Measurements from ENCODE around the gene RND3. TPM values are rescaled to one million over a fixed set of nuclear protein-coding genes. Genes with fewer than 3 reads are reported as not detected.

The RND3 gene
- total and polyA plus RNA-seq, 2 donors (not counting 1 experiment from before 2014, with no cell fraction given): not detected

- Mint-ChIP-seq H3K9me3 (ENCODE audit: insufficient read depth) (no peaks in the 10 kb centered on the region), H3K4me1 (no peaks in the 10 kb centered on the region), H3K27ac (no peak overlapping the region), H3K4me3 (no peak overlapping the region), H3K27me3 (no peaks in the 10 kb centered on the region)
- Histone ChIP-seq H3K4me1 (ENCODE audit: control insufficient read depth in 2 of 2, insufficient read depth in 2 of 2, low read length in 2 of 2) (no peaks in the 10 kb centered on the region), H3K27ac (ENCODE audit: low read length in 2 of 2) (no peak overlapping the region), H3K4me2 (replicated peaks; ENCODE audit: low read depth, low read length, poor library complexity, severe bottlenecking) (no peak overlapping the region), H3K27me3 (replicated peaks in 1 of 4; ENCODE audit: control extremely low read depth in 1 of 4, control insufficient read depth in 3 of 4, insufficient read depth in 4 of 4, low read length in 3 of 4) (no peaks in the 10 kb centered on the region), H4K20me1 (ENCODE audit: control insufficient read depth, insufficient read depth, low read length, poor library complexity, severe bottlenecking) (no peaks in the 10 kb centered on the region), H3K9ac (ENCODE audit: low read length) (no peak overlapping the region), H3K4me3 (ENCODE audit: control extremely low read depth in 1 of 5, extremely low read depth in 1 of 5, insufficient read depth in 1 of 5, low read depth in 2 of 5, low read length in 4 of 5) (no peak overlapping the region), H3K9me3 (ENCODE audit: control extremely low read depth in 1 of 3, control insufficient read depth in 2 of 3, insufficient read depth in 1 of 3, low read length in 2 of 3) (no peaks in the 10 kb centered on the region), H2AFZ (ENCODE audit: insufficient read depth, low read depth, low read length, poor library complexity, severe bottlenecking) (no peak overlapping the region), H3K36me3 (replicated peaks in 1 of 2; ENCODE audit: control extremely low read depth in 1 of 2, control insufficient read depth in 1 of 2, extremely low read depth in 1 of 2, insufficient read depth in 2 of 2, low read length in 1 of 2) (no peaks in the 10 kb centered on the region), H3K79me2 (ENCODE audit: control insufficient read depth, insufficient read depth, low read length) (no peaks in the 10 kb centered on the region)
- CTCF ChIA-PET: no interaction called here
- intact Hi-C loops (cut with micrococcal nuclease): no loop called here
- POLR2A ChIA-PET: no interaction called here
- DNase-seq: no peak
- ATAC-seq (ENCODE audit: low read depth): no peak
- TF ChIP-seq, protein P1, sequence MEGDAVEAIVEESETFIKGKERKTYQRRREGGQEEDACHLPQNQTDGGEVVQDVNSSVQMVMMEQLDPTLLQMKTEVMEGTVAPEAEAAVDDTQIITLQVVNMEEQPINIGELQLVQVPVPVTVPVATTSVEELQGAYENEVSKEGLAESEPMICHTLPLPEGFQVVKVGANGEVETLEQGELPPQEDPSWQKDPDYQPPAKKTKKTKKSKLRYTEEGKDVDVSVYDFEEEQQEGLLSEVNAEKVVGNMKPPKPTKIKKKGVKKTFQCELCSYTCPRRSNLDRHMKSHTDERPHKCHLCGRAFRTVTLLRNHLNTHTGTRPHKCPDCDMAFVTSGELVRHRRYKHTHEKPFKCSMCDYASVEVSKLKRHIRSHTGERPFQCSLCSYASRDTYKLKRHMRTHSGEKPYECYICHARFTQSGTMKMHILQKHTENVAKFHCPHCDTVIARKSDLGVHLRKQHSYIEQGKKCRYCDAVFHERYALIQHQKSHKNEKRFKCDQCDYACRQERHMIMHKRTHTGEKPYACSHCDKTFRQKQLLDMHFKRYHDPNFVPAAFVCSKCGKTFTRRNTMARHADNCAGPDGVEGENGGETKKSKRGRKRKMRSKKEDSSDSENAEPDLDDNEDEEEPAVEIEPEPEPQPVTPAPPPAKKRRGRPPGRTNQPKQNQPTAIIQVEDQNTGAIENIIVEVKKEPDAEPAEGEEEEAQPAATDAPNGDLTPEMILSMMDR (IDR thresholded peaks at IDR 0.05): no peak
- TF ChIP-seq EZH2 (IDR thresholded peaks at IDR 0.05; ENCODE audit: borderline replicate concordance, insufficient read depth, low read depth, low read length, poor library complexity, severe bottlenecking): no peak
- no CpG with 5 or more reads among the region's 7 CpGs for WGBS (ENCODE audit: insufficient coverage)
Observed at GRCh38 chr2:150468350-150468960, 19.0 kb downstream of the RND3 start.

DNA sequence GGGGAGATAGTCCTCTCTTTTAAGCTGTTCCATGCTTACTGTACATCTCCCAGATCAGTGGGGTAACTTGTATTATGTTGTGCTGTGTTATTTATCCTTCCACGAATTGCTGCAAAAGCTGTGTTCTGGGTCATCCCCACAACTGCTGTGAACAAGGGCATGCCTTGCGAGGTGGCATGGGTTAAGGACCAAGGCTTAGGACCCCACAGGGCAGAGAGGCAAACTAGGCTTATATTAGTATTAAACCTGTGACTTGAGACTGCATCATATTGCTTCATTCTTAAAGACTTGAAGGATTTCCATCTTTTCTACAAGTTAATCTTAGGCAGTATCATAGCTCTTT, 19.9 kb downstream of the RND3 start:
- H3K27ac ChIP-seq (ENCODE audit: low read length in 2 of 2): no peak overlapping the region

More for the DNA sequence above, 19.9 kb downstream of the RND3 start:
- intact Hi-C loops (cut with micrococcal nuclease): no loop called here
- Mint-ChIP-seq H3K27me3 (no peaks in the 10 kb centered on the region), H3K27ac (no peak overlapping the region), H3K4me3 (no peak overlapping the region), H3K9me3 (ENCODE audit: insufficient read depth) (no peaks in the 10 kb centered on the region), H3K4me1 (no peaks in the 10 kb centered on the region)
- ChIA-PET CTCF (no interaction called here), POLR2A (no interaction called here)
- H3K79me2 ChIP-seq (ENCODE audit: control insufficient read depth, insufficient read depth, low read length): no peaks in the 10 kb centered on the region
- no peak overlapping the region for H3K4me3 ChIP-seq (ENCODE audit: control extremely low read depth in 1 of 5, extremely low read depth in 1 of 5, insufficient read depth in 1 of 5, low read depth in 2 of 5, low read length in 4 of 5)
- DNase-seq (no peak), ATAC-seq (ENCODE audit: low read depth) (no peak)
- no peaks in the 10 kb centered on the region for H3K4me1 ChIP-seq (ENCODE audit: control insufficient read depth in 2 of 2, insufficient read depth in 2 of 2, low read length in 2 of 2)
- H4K20me1 ChIP-seq (ENCODE audit: control insufficient read depth, insufficient read depth, low read length, poor library complexity, severe bottlenecking): no peaks in the 10 kb centered on the region
- TF ChIP-seq EZH2 (IDR thresholded peaks at IDR 0.05; ENCODE audit: borderline replicate concordance, insufficient read depth, low read depth, low read length, poor library complexity, severe bottlenecking): no peak
- TF ChIP-seq, protein P1 (IDR thresholded peaks at IDR 0.05): no peak
- no peaks in the 10 kb centered on the region for H3K36me3 ChIP-seq (replicated peaks in 1 of 2; ENCODE audit: control extremely low read depth in 1 of 2, control insufficient read depth in 1 of 2, extremely low read depth in 1 of 2, insufficient read depth in 2 of 2, low read length in 1 of 2)
- no peak overlapping the region for H2AFZ ChIP-seq (ENCODE audit: insufficient read depth, low read depth, low read length, poor library complexity, severe bottlenecking)
- no peaks in the 10 kb centered on the region for H3K27me3 ChIP-seq (replicated peaks in 1 of 4; ENCODE audit: control extremely low read depth in 1 of 4, control insufficient read depth in 3 of 4, insufficient read depth in 4 of 4, low read length in 3 of 4)
- no peak overlapping the region for H3K9ac ChIP-seq (ENCODE audit: low read length)
- WGBS (ENCODE audit: insufficient coverage): 85% methylated on average over 2 of the region's 2 CpGs
- no peak overlapping the region for H3K4me2 ChIP-seq (replicated peaks; ENCODE audit: low read depth, low read length, poor library complexity, severe bottlenecking)
- H3K9me3 ChIP-seq (ENCODE audit: control extremely low read depth in 1 of 3, control insufficient read depth in 2 of 3, insufficient read depth in 1 of 3, low read length in 2 of 3): no peaks in the 10 kb centered on the region
